IMR-90 (cell line): Measurements from ENCODE around the gene SNAPC2. TPM values are rescaled to one million over a fixed set of nuclear protein-coding genes. Genes with fewer than 3 reads are reported as not detected.

Experiments used
- ATAC-seq: fragments of 200-7000 bp; cut with Tn5 transposase; 2 replicates; pipeline ENCODE4 v1.9.1; 2020; ENCODE audit warnings: low read depth, mild to moderate bottlenecking, moderate library complexity
- BruUV-seq: library from RNA; stranded (reverse); fragments of 400-500 nt; replicated peaks from 2 replicates; lab custom pipeline; 2021; lab: Mats Ljungman, UMichigan
- CTCF ChIA-PET: fragments of 300-600 bp; formaldehyde crosslinking; extraction: SDS; loops from one replicate; lab custom pipeline; 2021; ENCODE audit warnings: antibody characterized with exemption; lab: Yijun Ruan, JAX
- POLR2A ChIA-PET: fragments of 300-600 bp; sonication (Branson Sonifier 250); formaldehyde crosslinking; loops from one replicate; lab custom pipeline; 2022; ENCODE audit warnings: antibody characterized with exemption; ENCODE audit not compliant: unreplicated experiment; lab: Charles Lee
- DNase-seq: peaks from one replicate; pipeline ENCODE4 v3.0.0; 2013
- H2AFZ ChIP-seq: replicated peaks from 2 replicates; pipeline ENCODE3; 2013; ENCODE audit warnings: low read length, mild to moderate bottlenecking; ENCODE audit not compliant: poor library complexity
- H2AK5ac ChIP-seq: 2 replicates; pipeline ENCODE4 v1.6.1; 2013; ENCODE audit warnings: low read depth, low read length, inconsistent platforms
- H2AK9ac ChIP-seq: replicated peaks from 2 replicates; pipeline ENCODE3; 2013; ENCODE audit warnings: mild to moderate bottlenecking, low read depth, low read length, moderate library complexity; ENCODE audit not compliant: poor library complexity
- H2BK120ac ChIP-seq: 2 replicates; pipeline ENCODE4 v1.6.1; 2013; ENCODE audit warnings: low read depth, low read length, inconsistent platforms
- H2BK15ac ChIP-seq: 3 replicates; pipeline ENCODE4 v1.6.1; 2013; ENCODE audit warnings: low read depth, low read length, inconsistent platforms
- H2BK20ac ChIP-seq: 2 replicates; pipeline ENCODE4 v1.6.1; 2013; ENCODE audit warnings: low read depth, mild to moderate bottlenecking, inconsistent platforms, low read length, moderate library complexity
- H2BK5ac ChIP-seq: 2 replicates; pipeline ENCODE4 v1.6.1; 2013; ENCODE audit warnings: mild to moderate bottlenecking, low read depth, low read length, inconsistent platforms; ENCODE audit not compliant: poor library complexity, severe bottlenecking
- H3K14ac ChIP-seq: replicated peaks from 2 replicates; pipeline ENCODE4 v1.6.1; 2013; ENCODE audit warnings: low read depth, low read length, inconsistent platforms
- H3K18ac ChIP-seq: 2 replicates; pipeline ENCODE4 v1.6.1; 2013; ENCODE audit warnings: low read depth, low read length, control low read depth
- H3K23ac ChIP-seq: 2 replicates; pipeline ENCODE4 v1.6.1; 2013; ENCODE audit warnings: low read depth, low read length, inconsistent platforms
- H3K27ac ChIP-seq: 2 replicates; pipeline ENCODE4 v1.5.1; 2013; ENCODE audit warnings: mild to moderate bottlenecking, control low read depth, low read length; ENCODE audit not compliant: insufficient read depth
- H3K27me3 ChIP-seq: 2 replicates; pipeline ENCODE4 v1.6.1; 2013; ENCODE audit warnings: low read length; ENCODE audit not compliant: control insufficient read depth, insufficient read depth
- H3K36me3 ChIP-seq: 2 replicates; pipeline ENCODE4 v1.6.1; 2013; ENCODE audit warnings: low read length, mixed read lengths; ENCODE audit not compliant: control insufficient read depth, insufficient read depth
- H3K4ac ChIP-seq: 2 replicates; pipeline ENCODE4 v1.6.1; 2013; ENCODE audit warnings: low read depth, low read length, inconsistent platforms
- H3K4me1 ChIP-seq: 2 replicates; pipeline ENCODE4 v1.6.1; 2013; ENCODE audit warnings: low read length, mixed read lengths; ENCODE audit not compliant: control insufficient read depth, insufficient read depth
- H3K4me2 ChIP-seq: 2 replicates; pipeline ENCODE4 v1.6.1; 2013; ENCODE audit warnings: low read depth, mild to moderate bottlenecking, control low read depth, low read length, moderate library complexity
- H3K4me3 ChIP-seq: 2 replicates; pipeline ENCODE4 v1.5.1; 2013; ENCODE audit warnings: low read depth, mild to moderate bottlenecking, control low read depth, low read length, moderate library complexity; ENCODE audit not compliant: insufficient read depth
- H3K56ac ChIP-seq: 2 replicates; pipeline ENCODE4 v1.6.1; 2013; ENCODE audit warnings: low read length, inconsistent platforms; ENCODE audit not compliant: insufficient read depth; ENCODE audit errors: extremely low read depth
- H3K79me1 ChIP-seq, 2 experiments: 2 replicates each; pipeline ENCODE4 v1.6.1; 2013; ENCODE audit warnings: low read length in 2 of 2, inconsistent platforms in 1 of 2, low read depth in 1 of 2
- H3K9ac ChIP-seq: 2 replicates; pipeline ENCODE4 v1.6.1; 2013; ENCODE audit warnings: low read depth, low read length, control low read depth
- H3K9me1 ChIP-seq: 2 replicates; pipeline ENCODE4 v1.6.1; 2013; ENCODE audit warnings: low read length, inconsistent platforms; ENCODE audit not compliant: insufficient read depth
- H3K9me3 ChIP-seq: 2 replicates; pipeline ENCODE4 v1.6.1; 2013; ENCODE audit warnings: low read length; ENCODE audit not compliant: control insufficient read depth, insufficient read depth
- H4K20me1 ChIP-seq: 2 replicates; pipeline ENCODE4 v1.6.1; 2013; ENCODE audit warnings: low read length, inconsistent platforms; ENCODE audit not compliant: insufficient read depth
- H4K5ac ChIP-seq: 2 replicates; pipeline ENCODE4 v1.6.1; 2013; ENCODE audit warnings: mild to moderate bottlenecking, low read depth, low read length, control low read depth
- H4K8ac ChIP-seq, 2 experiments: 2 replicates each; pipeline ENCODE4 v1.6.1; 2013; ENCODE audit warnings: low read depth in 2 of 2, low read length in 2 of 2, control low read depth in 1 of 2, inconsistent platforms in 1 of 2
- H4K91ac ChIP-seq: 2 replicates; pipeline ENCODE4 v1.6.1; 2013; ENCODE audit warnings: low read depth, low read length, inconsistent platforms; ENCODE audit not compliant: insufficient read depth
- BHLHE40 ChIP-seq: fragments of 150-350 bp; IDR thresholded peaks from 2 replicates; pipeline ENCODE4 v1.6.1; 2016; ENCODE audit warnings: mild to moderate bottlenecking, low read depth, low read length
- CEBPB ChIP-seq: IDR thresholded peaks from 2 replicates; pipeline ENCODE4 v1.6.1; 2012; ENCODE audit warnings: low read depth, low read length, improper control_type of control experiment
- CTCF ChIP-seq: conservative IDR thresholded peaks from 2 replicates; pipeline ENCODE4 v1.5.1; 2012; ENCODE audit warnings: mild to moderate bottlenecking, low read depth, low read length, improper control_type of control experiment
- MAFK ChIP-seq: IDR thresholded peaks from 2 replicates; pipeline ENCODE4 v1.6.1; 2012; ENCODE audit warnings: low read depth, low read length, improper control_type of control experiment
- MAZ ChIP-seq: IDR thresholded peaks from 2 replicates; pipeline ENCODE4 v1.6.1; 2012; ENCODE audit warnings: low read depth, mild to moderate bottlenecking, low read length, improper control_type of control experiment, moderate library complexity, borderline replicate concordance
- MXI1 ChIP-seq: IDR thresholded peaks from 2 replicates; pipeline ENCODE4 v1.6.1; 2012; ENCODE audit warnings: low read depth, mild to moderate bottlenecking, low read length, moderate library complexity, borderline replicate concordance
- POLR2A ChIP-seq: IDR thresholded peaks from 2 replicates; pipeline ENCODE4 v1.6.1; 2012; ENCODE audit warnings: mild to moderate bottlenecking, low read depth, low read length
- RFX5 ChIP-seq: IDR thresholded peaks from 2 replicates; pipeline ENCODE4 v1.8.0; 2012; ENCODE audit warnings: low read depth, mild to moderate bottlenecking, low read length, moderate library complexity
- USF2 ChIP-seq: fragments of 150-350 bp; IDR thresholded peaks from 2 replicates; pipeline ENCODE4 v1.6.1; 2017; ENCODE audit warnings: mild to moderate bottlenecking, antibody characterized with exemption, low read length, low read depth
- WGBS, 2 experiments: methylation state at CpG; one replicate each; pipeline versions ENCODE4 v1.1.5 to v1.1.7; 2013; ENCODE audit warnings: missing lambda C conversion rate in 2 of 2; ENCODE audit not compliant: insufficient read length in 1 of 2; ENCODE audit errors: extremely low coverage in 2 of 2; 5-methylcytosine and 5-hydroxymethylcytosine counted together
- dilution Hi-C: fragments of 300-500 bp; cut with HindIII; formaldehyde crosslinking; loops from one replicate; pipeline ENCODE4 v1.14.3; 2018; ENCODE audit warnings: low sequenced_read_pairs; ENCODE audit not compliant: unreplicated experiment
- in situ Hi-C: fragments of 300-500 bp; cut with MboI; formaldehyde crosslinking; loops from 3 replicates; pipeline ENCODE4 v1.14.3; 2019; ENCODE audit warnings: low sequenced_read_pairs, inconsistent platforms, mixed read lengths
- intact Hi-C: fragments of 100-400 bp; cut with micrococcal nuclease; formaldehyde crosslinking; loops from 2 replicates; pipeline ENCODE4 v1.10.0; 2022
- polyA plus RNA-seq, 3 experiments: library from polyadenylated mRNA; depleted of rRNA; stranded (reverse); fragments of >200 nt; gene quantifications; 2 replicates each; pipeline ENCODE4 v1.2.3, GENCODE V29; 2012; ENCODE audit warnings: low replicate concordance in 1 of 3
- total RNA-seq: library from RNA; depleted of rRNA; stranded (reverse); fragments of >200 nt; gene quantifications from 2 replicates; pipeline ENCODE4 v1.2.3, GENCODE V29; 2012

Gene SNAPC2
- total and polyA plus RNA-seq, 2 of the 4 experiments (the other 2 are of a cell fraction): 12.5 to 29.2 TPM

- Histone ChIP-seq H3K27ac (peak within 1 kb of the TSS; percentile 80), H2AFZ (peak within 1 kb of the TSS; percentile 97), H2BK20ac (no peak within 1 kb of the TSS), H3K9me1 (peaks cover 4% of the 10 kb centered on the region; the same call in 1 of the 2 replicates), H3K4me1 (no peaks in the 10 kb centered on the region), H3K79me1 (peaks cover 11 to 37% of the 10 kb centered on the region in 2 experiments; a peak in 3 of 4 replicates), H3K9ac (peak within 1 kb of the TSS; percentile 95), H4K5ac (peak within 1 kb of the TSS; percentile 27), H4K91ac (peak within 1 kb of the TSS; percentile 77), H4K8ac (peak within 1 kb of the TSS; percentile 76 to 86), H3K18ac (peak within 1 kb of the TSS; percentile 0; the same call in 1 of the 2 replicates), H2BK5ac (peak within 1 kb of the TSS; percentile 28), H2BK120ac (peak within 1 kb of the TSS; percentile 13; the same call in 1 of the 2 replicates), H3K27me3 (no peaks in the 10 kb centered on the region), H3K4me3 (peak within 1 kb of the TSS; percentile 61), H2AK5ac (peak within 1 kb of the TSS; percentile 65), H3K23ac (peak within 1 kb of the TSS; percentile 91), H3K56ac (peak within 1 kb of the TSS; percentile 89), H3K36me3 (peaks cover 14% of the 10 kb centered on the region), H2AK9ac (peak within 1 kb of the TSS; percentile 94), H4K20me1 (no peaks in the 10 kb centered on the region), H3K4me2 (peak within 1 kb of the TSS; percentile 84), H3K14ac (peak within 1 kb of the TSS; percentile 96), H2BK15ac (no peak within 1 kb of the TSS), H3K4ac (peak within 1 kb of the TSS; percentile 88), H3K9me3 (no peaks in the 10 kb centered on the region)
- intact Hi-C loops (loop anchor here (1.0 to 2.0 kb wide), 3 partner anchors 59 to 310 kb away; no protein-coding TSS in a partner anchor), in situ Hi-C loops (loop anchor here (5.0 kb wide), 1 partner anchor 309 kb away; no protein-coding TSS in a partner anchor), dilution Hi-C loops (no loop called here)
- DNase-seq (peak; percentile 99), ATAC-seq (peak; percentile 99)
- BruUV-seq: no TSS peak
- CTCF ChIA-PET: interaction anchor here (0.6 to 1.9 kb wide), 13 partner anchors 12 to 451 kb away, joined by 3 to 6 read pairs (median 3); partner anchors contain the start of gene ELAVL1
- TF ChIP-seq CTCF (no peak), MXI1 (peak; percentile 96), MAFK (no peak), POLR2A (peak; percentile 91), BHLHE40 (peak; percentile 80), RFX5 (no peak), MAZ (peak; percentile 74; the same call in 1 of the 2 replicates), USF2 (peak; percentile 81), CEBPB (peak; percentile 99)
- POLR2A ChIA-PET: interaction anchor here (0.5 kb wide), 2 partner anchors 309 to 324 kb away, joined by 3 to 4 read pairs; no protein-coding TSS in a partner anchor
- 0% methylated on average over 34 of the region's 56 CpGs; no CpG with 5 or more reads in 1 of the 2 experiments for WGBS, 2 experiments
These were observed 23.5 kb downstream of the SNAPC2 start, which contains the start of gene TIMM44 for GRCh38 chr19:7943444-7944176. TIMM44 (minus strand) TSS chr19:7943666; CDS start chr19:7943651, 15 bp downstream.
